SU-DHL-6 (cell line): Measurements from ENCODE around the gene SUPT20HL1.
"Not testable (repeated sequence)": the region's sequence is repeated elsewhere in the genome, so short reads cannot be mapped to it uniquely, and the experiment has no call there.

Experiments
- H2AFZ ChIP-seq: fragments of 200-600 bp; sonication (generic); 2 replicates; pipeline ENCODE4 v1.6.1; 2014; ENCODE audit warnings: low read depth, mild to moderate bottlenecking, moderate library complexity, mixed read lengths, antibody characterized with exemption, low read length; ENCODE audit not compliant: severe bottlenecking
- H3F3A ChIP-seq: fragments of 200-600 bp; shearing (Covaris generic); 2 replicates; pipeline ENCODE4 v1.6.0; 2016; ENCODE audit warnings: antibody characterized with exemption, mild to moderate bottlenecking; ENCODE audit not compliant: insufficient read depth
- H3K27ac ChIP-seq: fragments of 200-600 bp; sonication (generic); 2 replicates; pipeline ENCODE4 v1.5.1; 2016; ENCODE audit warnings: low read depth, mild to moderate bottlenecking, low read length, moderate library complexity, mixed read lengths
- H3K27me3 ChIP-seq: fragments of 200-600 bp; sonication (generic), shearing (Covaris generic); 2 replicates; pipeline ENCODE4 v1.6.0; 2014; ENCODE audit warnings: mild to moderate bottlenecking, low read length
- H3K36me3 ChIP-seq: fragments of 200-600 bp; sonication (generic); 2 replicates; pipeline ENCODE4 v1.6.1; 2014; ENCODE audit warnings: mild to moderate bottlenecking, low read length, mixed read lengths
- H3K4me2 ChIP-seq: fragments of 300-600, 200-600 bp; shearing (Covaris generic), sonication (generic); 2 replicates; pipeline ENCODE4 v1.6.0; 2014; ENCODE audit warnings: low read length, low read depth, mild to moderate bottlenecking; ENCODE audit not compliant: poor library complexity, severe bottlenecking
- H3K4me3 ChIP-seq: fragments of 200-600 bp; sonication (generic); 2 replicates; pipeline ENCODE4 v1.5.1; 2014; ENCODE audit warnings: antibody characterized with exemption, low read length, mild to moderate bottlenecking, mixed read lengths; ENCODE audit not compliant: insufficient read depth, poor library complexity, severe bottlenecking
- H3K79me2 ChIP-seq: fragments of 200-600 bp; sonication (generic); 2 replicates; pipeline ENCODE4 v1.6.1; 2014; ENCODE audit warnings: mild to moderate bottlenecking, low read length, moderate library complexity; ENCODE audit not compliant: insufficient read depth
- H3K9ac ChIP-seq: fragments of 200-600 bp; sonication (generic); 2 replicates; pipeline ENCODE4 v1.7.0; 2014; ENCODE audit warnings: mild to moderate bottlenecking, low read length
- H3K9me2 ChIP-seq: fragments of 200-600 bp; sonication (generic); replicated peaks from 2 replicates; pipeline ENCODE4 v1.6.1; 2014; ENCODE audit warnings: low read length; ENCODE audit not compliant: insufficient read depth
- H3K9me3 ChIP-seq: fragments of 200-600 bp; sonication (generic); 2 replicates; pipeline ENCODE4 v1.6.1; 2014; ENCODE audit warnings: low read length, mixed read lengths; ENCODE audit not compliant: insufficient read depth
- H4K20me1 ChIP-seq: fragments of 200-600 bp; sonication (generic); 2 replicates; pipeline ENCODE4 v1.6.1; 2014; ENCODE audit warnings: low read depth, mild to moderate bottlenecking, antibody characterized with exemption, low read length, moderate library complexity, mixed read lengths
- EZH2phosphoT487 ChIP-seq: fragments of 200-600 bp; sonication (generic), shearing (Covaris generic); conservative IDR thresholded peaks from 2 replicates; pipeline ENCODE4 v1.6.1; 2018; ENCODE audit warnings: mild to moderate bottlenecking, antibody characterized with exemption, low read length, moderate library complexity, mixed read lengths
- TF ChIP-seq, protein P1 (sequence below): fragments of 200-600 bp; sonication (generic); IDR thresholded peaks from one replicate; pipeline ENCODE4 v1.5.1; 2017; ENCODE audit warnings: antibody characterized with exemption, mild to moderate bottlenecking, low read length, moderate library complexity; ENCODE audit not compliant: insufficient read depth, poor library complexity, severe bottlenecking

Gene SUPT20HL1

DNA sequence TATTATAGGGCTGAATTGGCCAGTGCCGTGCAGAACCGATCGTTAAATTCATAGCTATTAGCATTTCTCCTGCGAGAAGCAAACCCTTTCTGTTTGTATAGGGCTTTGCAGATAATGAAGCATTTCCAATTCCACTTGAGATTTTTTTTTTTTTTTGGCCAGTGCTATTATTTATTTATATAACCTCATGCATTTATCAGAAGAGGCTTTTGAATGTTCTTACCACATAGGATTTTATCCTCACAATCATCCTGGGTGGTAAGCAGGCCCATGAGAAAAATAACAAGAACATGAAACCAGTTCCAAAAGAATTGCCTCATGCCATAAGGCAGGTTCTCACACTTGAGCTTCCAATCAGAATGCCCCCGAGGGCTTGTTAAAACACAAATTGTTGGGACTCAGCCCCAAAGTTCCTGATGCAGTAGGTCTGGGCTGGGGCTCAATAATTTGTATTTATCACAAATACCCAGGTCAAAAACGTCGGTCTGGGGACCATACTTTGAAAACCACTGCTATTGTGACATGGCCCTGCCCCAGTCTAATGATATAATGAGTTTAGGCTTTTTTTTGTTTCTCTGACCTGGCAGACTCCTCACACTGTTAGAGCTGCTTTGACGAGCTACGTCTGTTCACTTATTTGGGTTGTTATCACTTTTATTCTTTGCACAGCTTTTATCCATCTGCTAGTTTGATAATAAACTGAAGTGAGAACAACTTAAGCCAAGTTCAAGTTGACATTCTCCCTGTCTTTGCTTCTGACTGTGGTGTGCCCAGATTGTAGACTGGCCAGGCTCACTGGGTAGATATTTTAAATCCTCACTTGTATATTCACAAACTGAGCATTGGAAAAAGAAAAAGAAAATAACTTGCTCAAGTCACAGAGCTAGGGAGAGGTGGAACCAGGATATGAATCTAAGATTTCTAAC lies 20.1 kb downstream of the SUPT20HL1 start:
- no peaks in the 10 kb centered on the region for H3K9me2 ChIP-seq
- H3K79me2 ChIP-seq: no peaks in the 10 kb centered on the region
- TF ChIP-seq EZH2phosphoT487: no peak
- TF ChIP-seq, protein P1, sequence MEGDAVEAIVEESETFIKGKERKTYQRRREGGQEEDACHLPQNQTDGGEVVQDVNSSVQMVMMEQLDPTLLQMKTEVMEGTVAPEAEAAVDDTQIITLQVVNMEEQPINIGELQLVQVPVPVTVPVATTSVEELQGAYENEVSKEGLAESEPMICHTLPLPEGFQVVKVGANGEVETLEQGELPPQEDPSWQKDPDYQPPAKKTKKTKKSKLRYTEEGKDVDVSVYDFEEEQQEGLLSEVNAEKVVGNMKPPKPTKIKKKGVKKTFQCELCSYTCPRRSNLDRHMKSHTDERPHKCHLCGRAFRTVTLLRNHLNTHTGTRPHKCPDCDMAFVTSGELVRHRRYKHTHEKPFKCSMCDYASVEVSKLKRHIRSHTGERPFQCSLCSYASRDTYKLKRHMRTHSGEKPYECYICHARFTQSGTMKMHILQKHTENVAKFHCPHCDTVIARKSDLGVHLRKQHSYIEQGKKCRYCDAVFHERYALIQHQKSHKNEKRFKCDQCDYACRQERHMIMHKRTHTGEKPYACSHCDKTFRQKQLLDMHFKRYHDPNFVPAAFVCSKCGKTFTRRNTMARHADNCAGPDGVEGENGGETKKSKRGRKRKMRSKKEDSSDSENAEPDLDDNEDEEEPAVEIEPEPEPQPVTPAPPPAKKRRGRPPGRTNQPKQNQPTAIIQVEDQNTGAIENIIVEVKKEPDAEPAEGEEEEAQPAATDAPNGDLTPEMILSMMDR: no peak
- no peak overlapping the region for H3K27ac ChIP-seq
- H3K27me3 ChIP-seq: no peaks in the 10 kb centered on the region
- no peaks in the 10 kb centered on the region for H3F3A ChIP-seq
- H3K36me3 ChIP-seq: no peaks in the 10 kb centered on the region
- H3K9ac ChIP-seq: no peak overlapping the region
- H3K9me3 ChIP-seq: no peaks in the 10 kb centered on the region
- no peak overlapping the region for H3K4me2 ChIP-seq
- H2AFZ ChIP-seq: no peak overlapping the region
- no peaks in the 10 kb centered on the region for H4K20me1 ChIP-seq
- H3K4me3 ChIP-seq: no peak overlapping the region

DNA sequence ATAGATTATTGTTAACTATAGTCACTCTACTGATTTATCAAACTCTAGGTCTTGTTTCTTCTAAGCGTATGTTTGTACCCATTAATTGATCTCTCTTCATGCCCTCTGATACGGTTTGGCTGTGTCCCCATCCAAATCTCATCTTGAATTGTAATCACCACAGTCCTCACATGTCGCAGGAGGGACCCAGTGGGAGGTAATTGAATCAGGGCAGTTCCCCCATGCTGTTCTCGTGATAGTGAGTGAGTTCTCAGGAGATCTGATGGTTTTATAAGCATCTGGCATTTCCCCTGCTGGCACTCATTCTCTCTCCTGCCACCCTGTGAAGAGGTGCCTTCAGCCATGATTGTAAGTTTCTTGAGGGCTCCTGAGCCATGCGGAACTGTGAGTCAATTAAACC lies 21.9 kb downstream of the SUPT20HL1 start:
- H3K9me2 ChIP-seq, H3K27me3 ChIP-seq, H3K36me3 ChIP-seq, H3K4me2 ChIP-seq, H3K4me3 ChIP-seq, H3F3A ChIP-seq, H3K79me2 ChIP-seq, H3K9ac ChIP-seq, H2AFZ ChIP-seq, H3K27ac ChIP-seq, H4K20me1 ChIP-seq, H3K9me3 ChIP-seq: not testable (repeated sequence)

DNA sequence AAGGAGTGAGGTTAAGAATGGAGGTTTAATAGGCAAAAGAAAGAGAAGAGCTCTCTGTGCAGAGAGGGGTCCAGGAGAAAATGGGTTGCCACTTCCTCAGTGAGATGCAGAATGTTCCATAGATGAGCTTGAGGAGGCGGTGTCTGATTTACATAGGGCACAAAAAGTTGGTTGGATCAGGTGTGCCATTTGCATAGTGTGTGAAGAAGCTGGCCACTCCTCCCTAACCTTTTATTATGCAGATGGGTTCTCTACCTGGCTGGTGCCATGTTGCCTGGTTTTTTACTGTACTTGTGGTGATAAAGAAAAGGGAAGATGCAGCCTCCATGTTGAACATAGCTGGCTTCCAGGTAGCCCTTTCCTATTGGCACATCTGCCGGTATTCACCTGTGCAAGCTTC lies 27.3 kb downstream of the SUPT20HL1 start:
- no peaks in the 10 kb centered on the region for H3K9me2 ChIP-seq
- no peaks in the 10 kb centered on the region for H3F3A ChIP-seq
- no peaks in the 10 kb centered on the region for H3K36me3 ChIP-seq
- H4K20me1 ChIP-seq: no peaks in the 10 kb centered on the region
- no peaks in the 10 kb centered on the region for H3K79me2 ChIP-seq
- no peak overlapping the region for H3K4me3 ChIP-seq
- no peak overlapping the region for H2AFZ ChIP-seq
- H3K9me3 ChIP-seq: no peaks in the 10 kb centered on the region
- no peak for TF ChIP-seq EZH2phosphoT487
- TF ChIP-seq, protein P1: no peak
- H3K9ac ChIP-seq: no peak overlapping the region
- H3K4me2 ChIP-seq: no peak overlapping the region
- H3K27me3 ChIP-seq: no peaks in the 10 kb centered on the region
- H3K27ac ChIP-seq: no peak overlapping the region

DNA sequence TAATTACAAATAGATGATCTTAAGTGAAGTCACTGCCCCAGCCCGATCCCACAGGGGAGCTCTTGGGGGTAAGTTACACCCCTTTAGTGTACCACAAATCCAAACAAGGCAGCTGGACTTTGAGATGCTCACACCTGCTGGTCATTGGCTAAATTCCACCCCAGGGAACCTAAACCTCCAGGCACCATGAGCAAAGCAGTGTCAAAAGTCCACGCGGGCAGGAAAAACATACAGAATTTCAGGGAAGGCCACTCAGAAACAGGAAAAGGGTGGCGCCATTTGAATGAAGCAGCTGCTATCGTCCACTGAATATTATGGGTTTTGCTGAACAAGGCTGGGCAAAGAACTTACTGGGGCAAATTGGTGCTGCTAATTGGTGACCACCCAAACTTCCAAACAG lies 30.9 kb downstream of the SUPT20HL1 start:
- H3K4me3 ChIP-seq: no peak overlapping the region
- no peaks in the 10 kb centered on the region for H3K36me3 ChIP-seq
- H3K27me3 ChIP-seq: no peaks in the 10 kb centered on the region
- no peaks in the 10 kb centered on the region for H3K9me3 ChIP-seq
- no peaks in the 10 kb centered on the region for H3F3A ChIP-seq
- no peak overlapping the region for H3K27ac ChIP-seq
- H3K9ac ChIP-seq: no peak overlapping the region
- no peak overlapping the region for H3K4me2 ChIP-seq
- TF ChIP-seq, protein P1: no peak
- no peak for TF ChIP-seq EZH2phosphoT487
- H3K79me2 ChIP-seq: no peaks in the 10 kb centered on the region
- H2AFZ ChIP-seq: no peak overlapping the region
- no peaks in the 10 kb centered on the region for H4K20me1 ChIP-seq
- no peaks in the 10 kb centered on the region for H3K9me2 ChIP-seq
